Astrocyte of the spinal cord (primary cell): ENCODE measurements around the gene KCNMB1.

Experiments
- DNase-seq: peaks from one replicate; pipeline ENCODE4 v3.0.0; 2011; ENCODE audit warnings: low read depth, low spot score
- H3K4me3 ChIP-seq: 2 replicates; pipeline ENCODE4 v1.5.1; 2011; ENCODE audit warnings: low read depth, mild to moderate bottlenecking, low read length, moderate library complexity
- in situ Hi-C: cut with HindIII; loops from 2 replicates; pipeline ENCODE4 v1.10.0; 2017; ENCODE audit warnings: low sequenced_read_pairs
- TF ChIP-seq, protein P1 (sequence below): IDR thresholded peaks from 2 replicates; pipeline ENCODE4 v1.5.1; 2012; ENCODE audit warnings: low read depth, mild to moderate bottlenecking, low read length, inconsistent platforms

KCNMB1 gene

DNA sequence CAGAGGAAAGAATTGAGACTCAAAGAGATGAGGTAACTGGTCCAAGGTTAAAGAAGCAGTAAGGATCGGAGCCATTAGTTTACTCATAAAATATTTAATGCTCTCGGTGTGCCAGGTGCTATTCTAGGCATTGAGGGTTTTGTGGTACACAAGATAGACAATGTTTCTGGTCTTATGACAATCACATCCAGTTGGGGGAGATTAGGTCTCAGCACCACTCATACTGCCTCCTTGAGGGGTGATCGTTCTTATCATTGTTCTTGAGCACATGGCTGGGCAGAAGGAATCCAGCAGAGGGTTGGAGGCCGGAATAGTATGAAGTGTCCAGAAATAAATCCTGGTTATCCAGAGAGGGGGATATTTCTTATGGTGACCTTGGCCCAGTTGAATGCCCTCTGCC, 50.9 kb downstream of the KCNMB1 start:
- in situ Hi-C loops = no loop called here
- TF ChIP-seq, protein P1, sequence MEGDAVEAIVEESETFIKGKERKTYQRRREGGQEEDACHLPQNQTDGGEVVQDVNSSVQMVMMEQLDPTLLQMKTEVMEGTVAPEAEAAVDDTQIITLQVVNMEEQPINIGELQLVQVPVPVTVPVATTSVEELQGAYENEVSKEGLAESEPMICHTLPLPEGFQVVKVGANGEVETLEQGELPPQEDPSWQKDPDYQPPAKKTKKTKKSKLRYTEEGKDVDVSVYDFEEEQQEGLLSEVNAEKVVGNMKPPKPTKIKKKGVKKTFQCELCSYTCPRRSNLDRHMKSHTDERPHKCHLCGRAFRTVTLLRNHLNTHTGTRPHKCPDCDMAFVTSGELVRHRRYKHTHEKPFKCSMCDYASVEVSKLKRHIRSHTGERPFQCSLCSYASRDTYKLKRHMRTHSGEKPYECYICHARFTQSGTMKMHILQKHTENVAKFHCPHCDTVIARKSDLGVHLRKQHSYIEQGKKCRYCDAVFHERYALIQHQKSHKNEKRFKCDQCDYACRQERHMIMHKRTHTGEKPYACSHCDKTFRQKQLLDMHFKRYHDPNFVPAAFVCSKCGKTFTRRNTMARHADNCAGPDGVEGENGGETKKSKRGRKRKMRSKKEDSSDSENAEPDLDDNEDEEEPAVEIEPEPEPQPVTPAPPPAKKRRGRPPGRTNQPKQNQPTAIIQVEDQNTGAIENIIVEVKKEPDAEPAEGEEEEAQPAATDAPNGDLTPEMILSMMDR = no peak
- DNase-seq = no peak
- no peak overlapping the region for H3K4me3 ChIP-seq

DNA sequence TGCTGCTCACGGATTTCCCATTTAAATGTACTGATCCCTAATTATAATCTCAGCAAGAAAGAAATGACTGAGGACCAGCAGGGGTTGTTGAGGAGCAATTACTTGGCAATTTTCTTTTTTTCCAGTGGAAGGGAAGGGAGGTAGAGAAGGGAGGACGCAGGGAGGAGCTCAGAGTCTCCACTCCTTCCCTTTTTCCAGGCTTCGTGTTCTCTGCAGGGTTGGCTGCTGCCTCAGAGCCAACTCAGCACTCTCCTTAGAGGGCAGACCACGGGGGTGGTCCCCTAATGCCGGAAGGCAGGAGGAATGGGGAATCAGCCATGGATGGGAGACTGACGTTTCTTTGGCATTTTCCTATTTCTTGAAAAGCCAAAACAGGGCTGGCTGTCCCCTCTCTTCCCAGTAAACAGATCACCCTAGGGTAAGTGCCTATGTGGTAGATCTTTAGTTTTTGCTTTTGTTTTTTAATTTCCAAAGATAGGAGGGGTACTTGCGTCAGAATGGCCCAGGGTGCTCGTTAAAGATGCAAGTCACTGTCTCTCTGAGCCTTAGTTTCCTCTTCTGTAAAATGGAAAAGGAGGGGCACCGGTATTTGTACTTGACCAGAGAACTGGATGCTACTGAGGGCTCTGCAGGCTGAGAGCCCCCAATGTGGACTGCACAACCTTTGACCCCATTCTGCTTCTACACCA, 52.0 kb downstream of the KCNMB1 start:
- no peak overlapping the region for H3K4me3 ChIP-seq
- DNase-seq = no peak
- TF ChIP-seq, protein P1 = no peak
- in situ Hi-C loops = no loop called here

DNA sequence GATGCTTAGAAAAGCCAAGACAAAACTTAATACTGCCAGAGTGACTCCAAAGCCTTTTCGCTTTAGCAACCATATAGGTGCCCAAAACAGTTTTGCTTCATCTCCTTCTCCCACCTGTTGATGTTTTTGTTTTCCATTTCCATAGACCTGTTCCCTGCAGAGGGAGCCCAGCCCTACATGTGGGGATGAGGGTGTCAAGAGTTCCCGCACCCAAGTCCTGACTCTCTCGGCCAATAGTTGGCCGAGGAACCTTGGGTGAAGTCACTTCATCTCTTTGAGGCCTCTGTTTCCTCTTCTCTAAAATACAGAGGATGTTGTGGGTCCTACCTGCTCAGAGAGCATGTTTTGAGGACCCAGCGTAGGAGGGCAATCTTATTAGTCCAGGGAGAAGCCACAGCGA, 53.1 kb downstream of the KCNMB1 start:
- H3K4me3 ChIP-seq = no peak overlapping the region
- TF ChIP-seq, protein P1 = no peak
- no peak for DNase-seq
- in situ Hi-C loops = no loop called here

DNA sequence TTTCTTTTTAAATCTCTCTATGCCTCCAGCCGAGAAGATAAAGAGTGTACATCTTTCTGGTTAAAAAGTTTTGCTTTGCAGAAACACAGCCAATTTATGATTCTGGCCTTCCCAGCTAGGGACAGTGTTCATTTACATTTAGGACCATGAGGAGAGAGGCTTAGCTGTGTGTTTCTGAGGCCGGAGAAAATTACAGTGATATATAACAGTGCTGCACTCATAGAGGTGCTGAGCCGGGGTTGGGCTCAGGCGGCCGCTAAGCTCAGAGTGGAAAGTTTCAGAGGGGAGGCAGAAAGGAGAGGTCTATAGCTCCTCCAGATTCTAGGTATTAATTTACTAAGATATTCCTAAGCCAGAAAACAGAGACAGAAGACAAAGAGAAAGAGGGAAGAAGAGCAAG, 54.5 kb downstream of the KCNMB1 start:
- in situ Hi-C loops = no loop called here
- TF ChIP-seq, protein P1 = no peak
- no peak overlapping the region for H3K4me3 ChIP-seq
- no peak for DNase-seq

DNA sequence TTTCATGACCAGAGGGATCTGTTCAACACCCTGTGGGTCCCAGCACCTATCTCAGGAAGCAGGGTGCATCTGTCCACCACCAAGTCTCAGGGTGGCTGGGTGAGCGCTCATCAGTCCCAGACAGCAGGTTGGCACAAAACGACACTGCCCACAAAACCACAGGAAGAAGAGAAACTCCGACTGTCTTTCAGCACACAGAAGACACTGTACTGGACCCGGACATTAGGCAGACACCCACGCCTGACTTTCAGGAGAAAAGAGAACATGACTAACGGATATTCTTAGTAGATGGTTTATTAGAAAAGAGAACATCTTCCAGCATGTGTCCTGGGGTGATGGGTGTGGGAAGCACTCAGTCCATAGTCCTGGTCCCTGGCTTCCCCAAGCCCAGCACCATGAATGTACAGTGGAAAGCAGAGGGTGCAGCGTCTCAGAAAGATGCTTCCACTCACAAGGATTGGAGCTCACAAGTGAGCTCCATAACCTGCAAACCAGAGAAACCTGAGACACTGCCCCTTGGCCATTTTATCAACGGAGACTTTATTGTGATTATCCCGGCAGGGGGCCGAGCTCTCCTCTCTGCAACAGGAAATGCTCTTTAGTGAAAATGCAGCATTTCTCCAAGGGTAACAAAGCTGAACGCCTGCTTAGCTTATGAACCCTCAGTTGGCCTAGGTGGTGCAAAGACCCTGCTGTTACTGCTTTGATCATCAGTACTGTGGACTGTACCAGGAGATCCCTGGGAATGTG, 55.8 kb downstream of the KCNMB1 start:
- no peak overlapping the region for H3K4me3 ChIP-seq
- TF ChIP-seq, protein P1 = no peak
- in situ Hi-C loops = no loop called here
- peak; percentile 2 for DNase-seq

DNA sequence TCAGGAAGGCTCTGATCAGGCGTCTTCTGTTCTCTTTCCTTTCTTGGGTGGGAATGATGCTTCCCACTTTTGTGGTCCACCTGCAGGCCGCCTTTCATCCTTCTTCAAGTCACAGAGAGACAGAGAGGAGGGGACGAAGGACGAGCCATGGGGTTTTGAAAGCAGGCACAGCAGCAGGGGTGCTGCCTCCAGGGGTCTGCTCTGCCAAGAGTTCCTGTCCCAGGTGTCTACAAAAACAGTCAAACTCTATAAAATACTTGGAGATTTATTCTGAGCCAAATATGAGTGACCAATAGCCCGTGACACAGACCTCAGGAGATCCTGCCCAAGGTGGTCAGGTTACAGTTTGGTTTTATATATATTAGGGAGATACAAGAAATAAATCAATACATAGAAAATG, 57.1 kb downstream of the KCNMB1 start:
- H3K4me3 ChIP-seq = no peak overlapping the region
- in situ Hi-C loops = no loop called here
- DNase-seq = no peak
- TF ChIP-seq, protein P1 = no peak
